ENCODE data around the gene ZNF341. TPM values are rescaled to one million over a fixed set of nuclear protein-coding genes. Genes with fewer than 3 reads are reported as not detected.

Gene ZNF341
- total RNA-seq, 1 donor from 2014 or later: 2.1 TPM

- DNase-seq (ENCODE audit: low read depth): no peak
Measured at GRCh38 chr20:33701629-33702450, 30.0 kb upstream of the ZNF341 start.

- no peak for DNase-seq (ENCODE audit: low read depth)
Measured at GRCh38 chr20:33702861-33703260, 28.9 kb upstream of the ZNF341 start.

- DNase-seq (ENCODE audit: low read depth): no peak
Measured at GRCh38 chr20:33703498-33704137, 28.2 kb upstream of the ZNF341 start.

- peak; percentile 47 for DNase-seq (ENCODE audit: low read depth)
Measured at GRCh38 chr20:33704197-33704924, 27.4 kb upstream of the ZNF341 start.

- no peak for DNase-seq (ENCODE audit: low read depth)
Measured at GRCh38 chr20:33707668-33708067, 24.1 kb upstream of the ZNF341 start.

- DNase-seq (ENCODE audit: low read depth): no peak
Measured at GRCh38 chr20:33709398-33709797, 22.4 kb upstream of the ZNF341 start.

- DNase-seq (ENCODE audit: low read depth): no peak
Measured at GRCh38 chr20:33709905-33710541, 21.8 kb upstream of the ZNF341 start.

- no peak for DNase-seq (ENCODE audit: low read depth)
Measured at GRCh38 chr20:33710681-33711445, 20.9 kb upstream of the ZNF341 start.

GRCh38 chr20:33711446-33711738, 20.4 kb upstream of the ZNF341 start:
- DNase-seq (ENCODE audit: low read depth): no peak

GRCh38 chr20:33713865-33714367, 17.9 kb upstream of the ZNF341 start:
- no peak for DNase-seq (ENCODE audit: low read depth)

GRCh38 chr20:33716498-33716897, 15.3 kb upstream of the ZNF341 start:
- no peak for DNase-seq (ENCODE audit: low read depth)

GRCh38 chr20:33719277-33719988, 12.4 kb upstream of the ZNF341 start:
- no peak for DNase-seq (ENCODE audit: low read depth)

GRCh38 chr20:33719989-33720709, 11.6 kb upstream of the ZNF341 start, which contains the start of gene PXMP4:
Gene PXMP4, minus strand, starts transcription at chr20:33720310. Its CDS starts 103 bp downstream, at chr20:33720207.
- peak; percentile 98 for DNase-seq (ENCODE audit: low read depth)

- no peak for DNase-seq (ENCODE audit: low read depth)
Measured at GRCh38 chr20:33721391-33722140, 10.2 kb upstream of the ZNF341 start.

- DNase-seq (ENCODE audit: low read depth): peak; percentile 45
Measured at GRCh38 chr20:33724439-33725094, 7.2 kb upstream of the ZNF341 start.

- DNase-seq (ENCODE audit: low read depth): no peak
Measured at GRCh38 chr20:33725607-33726264, 6.1 kb upstream of the ZNF341 start.

- DNase-seq (ENCODE audit: low read depth): no peak
Measured at GRCh38 chr20:33727115-33727479, 4.7 kb upstream of the ZNF341 start.

GRCh38 chr20:33727806-33728205, 4.0 kb upstream of the ZNF341 start:
- no peak for DNase-seq (ENCODE audit: low read depth)
